ENCODE data around the gene FNDC8. TPM values are rescaled to one million over a fixed set of nuclear protein-coding genes. Genes with fewer than 3 reads are reported as not detected.
A peak's percentile ranks its signal among the peaks of the same experiment; 100 is the strongest.
"Not testable (repeated sequence)": the region's sequence is repeated elsewhere in the genome, so short reads cannot be mapped to it uniquely, and the experiment has no call there.

FNDC8 gene
- total and polyA plus RNA-seq, 11 donors, result not detected

- 80 to 88% (median 83%) methylated on average over 1 of the region's 1 CpG for WGBS, 4 donors
- TF ChIP-seq CTCF (IDR thresholded peaks at IDR 0.05) (no peak), POLR2A (IDR thresholded peaks at IDR 0.05) (no peak)
- Histone ChIP-seq H3K27me3 (no peaks in the 10 kb centered on the region), H3K27ac (no peak overlapping the region), H3K36me3 (peaks cover 0 to 82% (median 16%) of the 10 kb centered on the region in 9 donors), H3K9me3 (no peaks in the 10 kb centered on the region), H3K4me3 (no peak overlapping the region), H3K4me1 (peaks cover 0 to 10% (median 0%) of the 10 kb centered on the region in 12 donors)
- intact Hi-C loops (cut with DNase I), result loop anchor here in 4 of 10 donors (5.0 to 10.0 kb wide), 4 partner anchors 360 to 577 kb away; partner anchors contain the start of gene SLFN12L (in 1 of the 4)
- no peak for DNase-seq
- ATAC-seq, result no peak
These were observed 46.3 kb downstream of the FNDC8 start for GRCh38 chr17:35167666-35168065.

- WGBS, 4 donors, result 82 to 89% (median 87%) methylated on average over 17 of the region's 17 CpGs
- Histone ChIP-seq H3K4me1 (peaks cover 0 to 10% (median 0%) of the 10 kb centered on the region in 12 donors), H3K9me3 (no peaks in the 10 kb centered on the region), H3K36me3 (peaks cover 0 to 83% (median 16%) of the 10 kb centered on the region in 9 donors), H3K27ac (no peak overlapping the region), H3K27me3 (no peaks in the 10 kb centered on the region), H3K4me3 (no peak overlapping the region)
- ATAC-seq (peak in 1 of 4 donors; percentile 29), DNase-seq (no peak)
- TF ChIP-seq CTCF (IDR thresholded peaks at IDR 0.05), result no peak
- TF ChIP-seq POLR2A (IDR thresholded peaks at IDR 0.05), result no peak
- intact Hi-C loops (cut with DNase I), result loop anchor here (2.0 to 10.0 kb wide), 12 partner anchors 72 to 577 kb away; partner anchors contain the start of genes SLFN12L (in 4 of the 10) and SLFN5 (in 2 of the 10)
These were observed 48.5 kb downstream of the FNDC8 start for GRCh38 chr17:35169835-35170363.

- Histone ChIP-seq H3K36me3 (peaks cover 0 to 79% (median 20%) of the 10 kb centered on the region in 9 donors), H3K4me1 (peaks cover 0 to 11% (median 0%) of the 10 kb centered on the region in 12 donors), H3K9me3 (no peaks in the 10 kb centered on the region), H3K27ac (no peak overlapping the region), H3K27me3 (no peaks in the 10 kb centered on the region), H3K4me3 (no peak overlapping the region)
- ATAC-seq (peak in 2 of 4 donors; percentile 14 to 23), DNase-seq (no peak)
- TF ChIP-seq POLR2A (IDR thresholded peaks at IDR 0.05) (no peak), CTCF (IDR thresholded peaks at IDR 0.05) (peak in 9 of 12 donors; percentile 13 to 53 (median 33))
- intact Hi-C loops (cut with DNase I), result loop anchor here in 9 of 10 donors (2.0 to 10.0 kb wide), 10 partner anchors 71 to 576 kb away; partner anchors contain the start of genes SLFN12L (in 3 of the 9) and SLFN5 (in 2 of the 9)
- 74 to 78% (median 76%) methylated on average over 17 to 18 of the region's 18 CpGs for WGBS, 4 donors
These were observed 49.8 kb downstream of the FNDC8 start for GRCh38 chr17:35170968-35171771.

GRCh38 chr17:35171834-35172233 is 50.4 kb downstream of the FNDC8 start:
- Histone ChIP-seq H3K4me3 (no peak overlapping the region), H3K27ac (no peak overlapping the region), H3K4me1 (peaks cover 0 to 11% (median 0%) of the 10 kb centered on the region in 12 donors), H3K27me3 (no peaks in the 10 kb centered on the region), H3K9me3 (no peaks in the 10 kb centered on the region), H3K36me3 (peaks cover 0 to 84% (median 20%) of the 10 kb centered on the region in 9 donors)
- 63 to 80% (median 69%) methylated on average over 2 of the region's 2 CpGs for WGBS, 4 donors
- intact Hi-C loops (cut with DNase I), result loop anchor here in 9 of 10 donors (2.0 to 10.0 kb wide), 10 partner anchors 70 to 575 kb away; partner anchors contain the start of genes SLFN12L (in 3 of the 9) and SLFN5 (in 2 of the 9)
- DNase-seq (no peak), ATAC-seq (no peak)
- TF ChIP-seq CTCF (IDR thresholded peaks at IDR 0.05) (no peak), POLR2A (IDR thresholded peaks at IDR 0.05) (no peak)

- DNase-seq, H3K4me3 ChIP-seq, H3K27me3 ChIP-seq, H3K9me3 ChIP-seq, ATAC-seq, H3K27ac ChIP-seq: not testable (repeated sequence)
- H3K4me1 ChIP-seq, result peaks cover 0 to 11% (median 0%) of the 10 kb centered on the region in 12 donors
- peaks cover 0 to 84% (median 20%) of the 10 kb centered on the region in 9 donors for H3K36me3 ChIP-seq
- intact Hi-C loops (cut with DNase I), result loop anchor here in 9 of 10 donors (5.0 to 10.0 kb wide), 8 partner anchors 70 to 575 kb away; partner anchors contain the start of genes SLFN12L (in 3 of the 9) and SLFN5 (in 2 of the 9)
- WGBS, 4 donors, result 82 to 96% (median 89%) methylated on average over 2 to 3 of the region's 3 CpGs
These were observed 50.9 kb downstream of the FNDC8 start for GRCh38 chr17:35172321-35172720.

All from heart left ventricle (tissue), 16 donors.